ENCODE data around the gene SERPINE3. TPM values are rescaled to one million over a fixed set of nuclear protein-coding genes. Genes with fewer than 3 reads are reported as not detected.

Gene SERPINE3
- total and polyA plus RNA-seq, 2 donors from 2014 or later: not detected

DNA sequence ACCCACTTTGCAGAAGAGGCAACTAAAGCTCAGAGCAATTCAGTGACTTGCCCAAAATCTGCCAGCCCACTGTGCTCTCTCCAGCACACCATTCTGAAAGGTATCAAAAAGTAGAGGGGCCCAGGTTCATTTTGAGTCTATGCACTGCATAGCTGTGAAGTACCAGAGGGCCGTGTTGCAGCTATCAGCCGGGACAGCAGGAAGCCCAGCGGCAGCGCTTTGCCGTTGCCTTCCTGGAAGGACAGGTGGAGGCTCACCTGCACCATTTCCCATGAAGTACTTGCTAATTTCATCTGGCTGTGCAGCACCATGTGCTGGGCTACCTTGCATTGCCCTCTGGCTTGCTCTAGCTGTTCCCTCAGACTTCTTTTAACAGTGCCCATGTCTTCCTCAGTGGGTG lies 2.7 kb upstream of the SERPINE3 start:
- TF ChIP-seq, protein P1, sequence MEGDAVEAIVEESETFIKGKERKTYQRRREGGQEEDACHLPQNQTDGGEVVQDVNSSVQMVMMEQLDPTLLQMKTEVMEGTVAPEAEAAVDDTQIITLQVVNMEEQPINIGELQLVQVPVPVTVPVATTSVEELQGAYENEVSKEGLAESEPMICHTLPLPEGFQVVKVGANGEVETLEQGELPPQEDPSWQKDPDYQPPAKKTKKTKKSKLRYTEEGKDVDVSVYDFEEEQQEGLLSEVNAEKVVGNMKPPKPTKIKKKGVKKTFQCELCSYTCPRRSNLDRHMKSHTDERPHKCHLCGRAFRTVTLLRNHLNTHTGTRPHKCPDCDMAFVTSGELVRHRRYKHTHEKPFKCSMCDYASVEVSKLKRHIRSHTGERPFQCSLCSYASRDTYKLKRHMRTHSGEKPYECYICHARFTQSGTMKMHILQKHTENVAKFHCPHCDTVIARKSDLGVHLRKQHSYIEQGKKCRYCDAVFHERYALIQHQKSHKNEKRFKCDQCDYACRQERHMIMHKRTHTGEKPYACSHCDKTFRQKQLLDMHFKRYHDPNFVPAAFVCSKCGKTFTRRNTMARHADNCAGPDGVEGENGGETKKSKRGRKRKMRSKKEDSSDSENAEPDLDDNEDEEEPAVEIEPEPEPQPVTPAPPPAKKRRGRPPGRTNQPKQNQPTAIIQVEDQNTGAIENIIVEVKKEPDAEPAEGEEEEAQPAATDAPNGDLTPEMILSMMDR (IDR thresholded peaks at IDR 0.05; ENCODE audit: borderline replicate concordance, extremely low read depth, insufficient read depth): no peak
- Histone ChIP-seq H3K36me3 (ENCODE audit: control insufficient read depth in 2 of 3, insufficient read depth in 3 of 3, low read length in 3 of 3) (no peaks in the 10 kb centered on the region), H3K9ac (ENCODE audit: low read length in 3 of 3) (no peak overlapping the region), H3K27ac (ENCODE audit: low read depth in 2 of 2, low read length in 2 of 2) (no peak overlapping the region), H3K4me1 (ENCODE audit: control insufficient read depth in 2 of 3, insufficient read depth in 2 of 3, low read depth in 1 of 3, low read length in 3 of 3) (peaks cover 0 to 4% (median 0%) of the 10 kb centered on the region in 3 donors), H3K27me3 (ENCODE audit: control insufficient read depth, insufficient read depth, low read length) (no peaks in the 10 kb centered on the region), H3K9me3 (ENCODE audit: control insufficient read depth in 2 of 3, insufficient read depth in 1 of 3, low read length in 3 of 3) (no peaks in the 10 kb centered on the region), H3K4me3 (ENCODE audit: low read length in 3 of 3) (no peak overlapping the region)
- DNase-seq (no peak), FAIRE-seq (no peak)
- intact Hi-C loops (cut with DNase I): no loop called here

GRCh38 chr13:51339952-51340732 lies 651 bp downstream of the SERPINE3 start:
- Histone ChIP-seq H3K27ac (ENCODE audit: low read depth in 2 of 2, low read length in 2 of 2) (no peak overlapping the region), H3K9ac (ENCODE audit: low read length in 3 of 3) (no peak overlapping the region), H3K36me3 (ENCODE audit: control insufficient read depth in 2 of 3, insufficient read depth in 3 of 3, low read length in 3 of 3) (no peaks in the 10 kb centered on the region), H3K4me1 (ENCODE audit: control insufficient read depth in 2 of 3, insufficient read depth in 2 of 3, low read depth in 1 of 3, low read length in 3 of 3) (peaks cover 0 to 4% (median 0%) of the 10 kb centered on the region in 3 donors), H3K27me3 (ENCODE audit: control insufficient read depth, insufficient read depth, low read length) (no peaks in the 10 kb centered on the region), H3K4me3 (ENCODE audit: low read length in 3 of 3) (no peak overlapping the region), H3K9me3 (ENCODE audit: control insufficient read depth in 2 of 3, insufficient read depth in 1 of 3, low read length in 3 of 3) (no peaks in the 10 kb centered on the region)
- FAIRE-seq (no peak), DNase-seq (no peak)
- TF ChIP-seq, protein P1 (IDR thresholded peaks at IDR 0.05; ENCODE audit: borderline replicate concordance, extremely low read depth, insufficient read depth): no peak
- intact Hi-C loops (cut with DNase I): no loop called here

GRCh38 chr13:51341232-51341631 lies 1.7 kb downstream of the SERPINE3 start:
- no peaks in the 10 kb centered on the region for H3K27me3 ChIP-seq (ENCODE audit: control insufficient read depth, insufficient read depth, low read length)
- no peak overlapping the region for H3K27ac ChIP-seq (ENCODE audit: low read depth in 2 of 2, low read length in 2 of 2)
- no peak overlapping the region for H3K9ac ChIP-seq (ENCODE audit: low read length in 3 of 3)
- no peak overlapping the region for H3K4me3 ChIP-seq (ENCODE audit: low read length in 3 of 3)
- intact Hi-C loops (cut with DNase I): no loop called here
- DNase-seq (no peak), FAIRE-seq (no peak)
- no peaks in the 10 kb centered on the region for H3K9me3 ChIP-seq (ENCODE audit: control insufficient read depth in 2 of 3, insufficient read depth in 1 of 3, low read length in 3 of 3)
- H3K36me3 ChIP-seq (ENCODE audit: control insufficient read depth in 2 of 3, insufficient read depth in 3 of 3, low read length in 3 of 3): no peaks in the 10 kb centered on the region
- peaks cover 0 to 4% (median 0%) of the 10 kb centered on the region in 3 donors for H3K4me1 ChIP-seq (ENCODE audit: control insufficient read depth in 2 of 3, insufficient read depth in 2 of 3, low read depth in 1 of 3, low read length in 3 of 3)
- TF ChIP-seq, protein P1 (IDR thresholded peaks at IDR 0.05; ENCODE audit: borderline replicate concordance, extremely low read depth, insufficient read depth): no peak
